Measurements from ENCODE around the gene DOK4.
A peak's percentile ranks its signal among the peaks of the same experiment; 100 is the strongest.
"Not testable (repeated sequence)": the region's sequence is repeated elsewhere in the genome, so short reads cannot be mapped to it uniquely, and the experiment has no call there.

The DOK4 gene

DNA sequence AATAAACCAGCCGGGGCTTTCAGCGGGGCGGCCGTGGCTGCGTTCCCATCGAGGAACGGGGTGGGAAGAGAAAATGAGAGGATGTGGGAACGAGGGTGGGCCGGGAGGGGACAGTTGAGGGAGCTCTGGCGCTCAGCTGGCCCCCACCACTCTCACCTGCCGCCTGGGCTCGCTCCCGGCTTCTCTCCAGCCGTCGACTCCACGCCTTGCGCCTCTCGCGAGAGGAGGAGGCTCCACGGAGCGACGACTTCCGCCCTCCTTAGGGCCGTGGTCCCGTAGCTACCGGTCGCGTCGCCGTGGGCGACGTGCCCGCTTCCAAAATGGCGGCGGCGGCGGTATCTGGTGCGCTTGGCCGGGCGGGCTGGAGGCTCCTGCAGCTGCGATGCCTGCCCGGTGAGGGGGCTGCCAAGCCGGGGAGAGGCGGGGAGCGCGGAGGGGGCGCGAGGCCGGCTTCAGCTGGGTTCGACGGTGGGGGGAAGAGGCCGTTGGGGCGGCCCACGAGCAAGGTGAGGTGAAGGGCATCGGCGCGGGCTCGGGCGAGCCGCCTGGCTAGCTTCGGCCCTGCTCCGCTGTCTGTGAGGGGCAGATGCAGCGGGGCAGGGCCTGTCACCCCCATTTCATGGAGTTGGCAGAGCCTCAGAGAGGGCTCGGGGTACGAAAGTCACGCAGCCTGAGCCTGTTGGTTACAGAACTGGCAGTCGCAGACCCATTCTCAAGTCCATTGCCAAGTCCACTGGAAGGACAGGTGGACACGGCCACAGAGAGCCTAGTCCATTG is 38.9 kb downstream of the DOK4 start, which contains the start of the genes CIAPIN1 and COQ9:
TSS of gene CIAPIN1 (minus strand) at position 200 of the 777 bp plus-strand sequence. CDS start 6,457 bp downstream, outside the sequence.
TSS of gene COQ9 (plus strand) at position 294 of the 777 bp plus-strand sequence. CDS start at position 321, 27 bp downstream.
- DNase-seq (ENCODE audit: low read depth, low spot score), result peak; percentile 78

DNA sequence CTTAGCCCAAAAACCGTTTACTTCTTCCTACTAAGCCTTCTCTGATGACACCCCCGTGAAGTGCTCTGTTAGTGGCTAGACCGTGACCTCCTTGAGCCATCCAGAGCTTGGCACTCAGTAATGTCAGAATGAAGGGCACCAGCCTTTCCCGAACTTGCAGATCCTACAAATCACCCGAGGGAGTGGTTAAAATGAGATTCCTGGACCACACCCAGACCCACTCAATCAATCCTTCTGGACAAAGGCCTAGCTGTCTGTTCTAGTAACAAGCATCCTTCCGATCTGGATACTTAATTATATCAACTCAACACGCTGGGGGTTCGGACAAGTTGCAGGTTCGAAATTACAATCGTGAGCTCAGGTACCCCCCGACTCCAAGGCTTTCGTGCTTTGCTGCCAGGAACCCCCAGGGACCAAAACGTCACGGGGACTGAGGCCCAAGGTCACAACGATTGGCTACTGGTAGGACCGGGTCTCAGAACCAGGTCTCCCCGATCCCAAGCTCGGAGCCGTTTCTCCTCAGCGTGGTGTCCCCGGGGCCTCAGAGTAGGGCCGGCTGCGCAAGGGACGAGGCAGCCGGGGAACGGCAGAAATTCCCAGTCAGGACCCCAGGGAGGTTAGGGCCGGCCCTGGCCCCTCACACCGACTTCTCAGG is 39.6 kb downstream of the DOK4 start:
- DNase-seq (ENCODE audit: low read depth, low spot score), result no peak

DNA sequence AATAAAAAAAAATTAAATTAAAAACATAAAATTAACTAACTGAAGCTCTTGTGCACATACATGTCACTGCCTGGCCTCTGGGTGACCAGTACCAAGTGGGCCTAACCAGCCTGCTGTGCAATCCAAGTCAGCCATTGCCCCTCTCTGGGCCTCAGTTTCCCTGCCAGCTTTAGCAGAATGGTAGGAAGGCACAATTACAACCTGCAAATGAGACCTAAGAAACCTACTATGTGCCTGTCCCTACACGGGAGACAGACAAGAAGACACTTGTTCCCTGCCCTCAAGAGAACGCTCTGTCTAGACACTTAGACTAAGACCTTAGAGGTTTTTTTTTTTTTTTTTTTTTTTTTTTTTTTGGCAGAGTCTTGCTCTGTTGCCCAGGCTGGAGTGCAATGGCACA is 40.8 kb downstream of the DOK4 start:
- DNase-seq (ENCODE audit: low read depth, low spot score), result no peak

GRCh38 chr16:57444711-57445110 is 41.6 kb downstream of the DOK4 start:
- DNase-seq (ENCODE audit: low read depth, low spot score), result no peak

- not testable (repeated sequence) for DNase-seq (ENCODE audit: low read depth, low spot score)
Measured at GRCh38 chr16:57440551-57440950, 45.7 kb downstream of the DOK4 start.

DNA sequence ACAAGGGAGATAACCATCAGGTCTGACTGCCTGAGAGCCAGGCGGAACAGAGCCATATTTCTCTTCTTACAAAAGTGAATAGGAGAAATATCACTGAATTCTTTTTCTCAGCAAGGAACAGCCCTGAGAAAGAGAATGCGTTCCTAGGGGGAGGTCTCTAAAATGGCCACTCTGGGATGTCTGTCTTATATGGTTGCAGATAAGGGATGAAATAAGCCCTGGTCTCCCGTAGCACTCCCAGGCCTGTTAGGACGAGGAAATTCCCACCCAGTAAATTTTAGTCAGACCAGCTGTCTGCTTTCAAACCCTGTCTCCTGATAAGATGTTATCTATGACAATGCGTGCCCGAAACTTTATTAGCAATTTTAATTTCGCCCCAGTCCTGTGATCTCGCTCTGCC is 46.3 kb downstream of the DOK4 start:
- not testable (repeated sequence) for DNase-seq (ENCODE audit: low read depth, low spot score)

- no peak for DNase-seq (ENCODE audit: low read depth, low spot score)
Measured at GRCh38 chr16:57435838-57436237, 50.5 kb downstream of the DOK4 start.

- DNase-seq (ENCODE audit: low read depth, low spot score), result no peak
Measured at GRCh38 chr16:57434003-57434402, 52.3 kb downstream of the DOK4 start.

DNA sequence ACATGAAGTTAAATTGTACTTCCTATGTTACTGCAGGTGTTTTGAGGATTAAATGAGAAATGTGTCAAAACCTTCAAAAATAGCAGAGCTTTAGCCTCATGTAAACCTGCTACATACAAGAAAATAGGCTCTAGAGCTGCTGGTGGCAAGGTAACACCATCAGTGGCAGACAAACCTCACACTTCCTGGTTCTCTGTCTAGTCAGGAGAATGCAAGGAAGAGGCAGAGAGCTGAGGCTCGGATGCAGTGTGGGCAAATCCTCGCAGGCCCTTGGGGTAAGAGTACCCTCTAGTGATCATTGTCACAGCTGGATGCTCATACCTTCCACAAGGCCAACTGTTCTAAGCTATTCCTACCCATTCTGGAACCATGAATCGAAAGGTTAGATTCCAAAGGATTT is 53.3 kb downstream of the DOK4 start:
- no peak for DNase-seq (ENCODE audit: low read depth, low spot score)

GRCh38 chr16:57432505-57432904 is 53.8 kb downstream of the DOK4 start:
- no peak for DNase-seq (ENCODE audit: low read depth, low spot score)

- no peak for DNase-seq (ENCODE audit: low read depth, low spot score)
Measured at GRCh38 chr16:57430955-57431354, 55.3 kb downstream of the DOK4 start.

- DNase-seq (ENCODE audit: low read depth, low spot score), result no peak
Measured at GRCh38 chr16:57427824-57428223, 58.5 kb downstream of the DOK4 start.

DNA sequence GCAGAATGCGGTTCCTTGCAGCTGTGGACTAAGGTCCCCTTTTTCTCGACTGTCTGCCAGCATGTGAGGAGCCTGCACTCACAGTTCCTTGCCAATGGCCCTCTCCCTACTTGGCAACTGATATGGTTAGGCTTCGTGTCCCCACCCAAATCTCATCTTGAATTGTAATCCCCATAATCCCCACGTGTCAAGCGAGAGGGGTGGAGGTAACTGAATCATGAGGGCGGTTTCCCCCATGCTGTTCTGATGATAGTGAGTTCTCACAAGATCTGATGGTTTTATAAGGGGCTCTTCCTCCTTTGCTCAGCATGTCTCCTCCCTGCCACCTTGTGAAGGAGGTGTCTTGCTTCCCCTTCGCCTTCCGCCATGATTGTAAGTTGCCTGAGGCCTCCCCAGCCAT is 59.0 kb downstream of the DOK4 start:
- no peak for DNase-seq (ENCODE audit: low read depth, low spot score)

GRCh38 chr16:57426356-57426755 is 59.9 kb downstream of the DOK4 start:
- DNase-seq (ENCODE audit: low read depth, low spot score), result no peak

DNA sequence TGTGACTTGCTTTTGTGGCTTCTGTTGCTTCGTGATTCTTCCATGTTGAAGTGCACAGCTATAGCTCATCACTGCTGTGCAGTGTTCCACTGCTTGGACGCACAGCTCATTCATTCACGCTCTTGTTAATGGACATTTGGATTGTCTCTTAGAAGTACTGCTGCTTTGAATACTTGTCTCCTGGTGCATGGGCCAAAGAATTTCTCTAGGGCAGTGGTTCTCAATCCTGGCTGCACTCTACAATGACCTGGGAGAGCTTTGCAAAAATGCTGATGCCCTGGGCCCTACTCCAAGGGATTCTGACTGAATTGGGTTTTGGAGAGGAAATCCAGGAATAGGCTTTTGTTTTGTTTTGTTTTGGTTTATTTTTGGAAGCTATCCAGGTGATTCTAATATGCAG is 61.7 kb downstream of the DOK4 start:
- DNase-seq (ENCODE audit: low read depth, low spot score), result no peak

- no peak for DNase-seq (ENCODE audit: low read depth, low spot score)
Measured at GRCh38 chr16:57423152-57423551, 63.1 kb downstream of the DOK4 start.

GRCh38 chr16:57422026-57422944 is 64.0 kb downstream of the DOK4 start:
- peak; percentile 59 for DNase-seq (ENCODE audit: low read depth, low spot score)
